K562 (cell line): ENCODE data around the gene DIPK1B. TPM values are rescaled to one million over a fixed set of nuclear protein-coding genes. Genes with fewer than 3 reads are reported as not detected.

ENCODE experiments used
- BHLHE40 ChIP-seq: IDR thresholded peaks from 2 replicates; pipeline ENCODE4 v1.6.1; 2011; ENCODE audit warnings: low read length, improper control_type of control experiment
- CAMTA2 ChIP-seq: fragments of 250-450 bp; sonication (Bioruptor Pico); conservative IDR thresholded peaks from 2 replicates; pipeline ENCODE4 v1.5.1; 2022
- ESRRB ChIP-seq: fragments of 250-450 bp; sonication (Bioruptor Pico); IDR thresholded peaks from 2 replicates; pipeline ENCODE4 v1.5.0; 2020; ENCODE audit warnings: mild to moderate bottlenecking, moderate library complexity, borderline replicate concordance
- HMGN3 ChIP-seq: IDR thresholded peaks from 2 replicates; pipeline ENCODE4 v1.6.1; 2011; ENCODE audit warnings: borderline replicate concordance, low read depth, mild to moderate bottlenecking, mixed read lengths, low read length; ENCODE audit not compliant: insufficient read length; ENCODE audit errors: extremely low read depth
- HNRNPK ChIP-seq: fragments of 200-400 bp; formaldehyde crosslinking; IDR thresholded peaks from one replicate; pipeline ENCODE4 v1.6.1; 2018; ENCODE audit warnings: mild to moderate bottlenecking, low read depth, low read length; ENCODE audit not compliant: poor library complexity, severe bottlenecking
- HNRNPLL ChIP-seq: fragments of 200-400 bp; formaldehyde crosslinking; IDR thresholded peaks from 2 replicates; pipeline ENCODE4 v1.6.1; 2017; ENCODE audit warnings: low read length, low read depth, mild to moderate bottlenecking; ENCODE audit not compliant: poor library complexity, severe bottlenecking
- KDM4B ChIP-seq, 2 experiments: fragments of 450-650 bp in 1 of 2; sonication (generic) in 1 of 2; IDR thresholded peaks; 2 replicates each; pipeline ENCODE4 v1.6.1; 2016 to 2017; ENCODE audit warnings: borderline replicate concordance in 2 of 2, antibody characterized with exemption in 1 of 2, low read depth in 1 of 2, mild to moderate bottlenecking in 1 of 2
- NONO ChIP-seq, 2 experiments: fragments of 200-400 bp in 1 of 2; fragments of 450-650 bp in 1 of 2; formaldehyde crosslinking in 1 of 2; IDR thresholded peaks; 2 replicates each; pipeline ENCODE4 v1.6.1; 2017; ENCODE audit warnings: low read depth in 2 of 2, mild to moderate bottlenecking in 2 of 2, moderate library complexity in 2 of 2, low read length in 1 of 2
- POLR2AphosphoS2 ChIP-seq: IDR thresholded peaks from 2 replicates; pipeline ENCODE4 v1.6.1; 2012; ENCODE audit warnings: low read length, improper control_type of control experiment
- RBM14 ChIP-seq: fragments of 200-400 bp; formaldehyde crosslinking; IDR thresholded peaks from 2 replicates; pipeline ENCODE4 v1.6.1; 2018; ENCODE audit warnings: low read depth, mild to moderate bottlenecking, low read length, moderate library complexity, borderline replicate concordance; ENCODE audit not compliant: insufficient read depth
- RFX7 ChIP-seq: fragments of 250-450 bp; sonication (Bioruptor Pico); IDR thresholded peaks from 2 replicates; pipeline ENCODE4 v1.5.1; 2021; ENCODE audit warnings: mild to moderate bottlenecking
- SMAD4 ChIP-seq: fragments of 250-450 bp; sonication (Bioruptor Pico); conservative IDR thresholded peaks from 2 replicates; pipeline ENCODE4 v1.8.0; 2021; ENCODE audit warnings: inconsistent platforms, mild to moderate bottlenecking, moderate library complexity
- SRSF1 ChIP-seq: fragments of 200-400 bp; formaldehyde crosslinking; IDR thresholded peaks from 2 replicates; pipeline ENCODE4 v1.6.1; 2017; ENCODE audit warnings: mild to moderate bottlenecking, low read depth, low read length, moderate library complexity
- TARDBP ChIP-seq: fragments of 450-650 bp; IDR thresholded peaks from 2 replicates; pipeline ENCODE4 v1.6.1; 2016
- THRAP3 ChIP-seq: fragments of 450-650 bp; IDR thresholded peaks from 2 replicates; pipeline ENCODE4 v1.6.1; 2016; ENCODE audit warnings: mild to moderate bottlenecking, inconsistent platforms, borderline replicate concordance
- ZFP1 ChIP-seq: fragments of 450-650 bp; formaldehyde crosslinking; IDR thresholded peaks from 2 replicates; pipeline ENCODE4 v1.4.0; 2020; ENCODE audit warnings: mild to moderate bottlenecking, mixed read lengths
- ZNF324 ChIP-seq: fragments of 250-450 bp; sonication (Bioruptor Pico); IDR thresholded peaks from 2 replicates; pipeline ENCODE4 v1.4.0; 2020; ENCODE audit warnings: mild to moderate bottlenecking
- ZNF384 ChIP-seq: IDR thresholded peaks from 2 replicates; pipeline ENCODE4 v1.6.1; 2012; ENCODE audit warnings: low read depth, low read length, improper control_type of control experiment
- ZNF436 ChIP-seq: fragments of 250-450, 450-650 bp; sonication (Bioruptor Pico); formaldehyde crosslinking; IDR thresholded peaks from 2 replicates; pipeline ENCODE4 v1.7.0; 2020; ENCODE audit warnings: mild to moderate bottlenecking
- ZSCAN32 ChIP-seq: fragments of 450-650 bp; formaldehyde crosslinking; IDR thresholded peaks from 2 replicates; pipeline ENCODE4 v1.4.0; 2020; ENCODE audit warnings: mild to moderate bottlenecking, moderate library complexity
- polyA plus RNA-seq, 8 experiments: library from polyadenylated mRNA; depleted of rRNA in 4 of 8; stranded (reverse) in 5 of 8; unstranded in 3 of 8; fragments of >200 nt; fragmentation: Nextera tagmentation in 2 of 8; fragmentation: Illumina TruSeq in 1 of 8; extraction: Ambion mirVana in 2 of 8; extraction: Trizol in 1 of 8; gene quantifications; 2 replicates each; pipeline versions ENCODE4 v1.2.1 to v1.2.3, GENCODE V29; 2011 to 2014; ENCODE audit warnings: inconsistent platforms in 1 of 8, missing spikeins in 1 of 8
- total RNA-seq, 7 experiments: library from RNA; depleted of rRNA in 6 of 7; stranded (reverse); fragments of >200 nt in 6 of 7; fragmentation: Illumina TruSeq in 2 of 7; extraction: Trizol in 2 of 7; gene quantifications; 2 replicates each; pipeline versions ENCODE4 v1.2.1 to v1.2.3, GENCODE V29; 2011 to 2021; ENCODE audit warnings: low replicate concordance in 1 of 7
- TF ChIP-seq, protein P1 (sequence below): sonication (generic); formaldehyde crosslinking; IDR thresholded peaks from 2 replicates; pipeline ENCODE4 v1.8.0; 2022; ENCODE audit warnings: missing genetic modification reagents, mild to moderate bottlenecking, moderate library complexity, borderline replicate concordance
- TF ChIP-seq, protein P2 (sequence below), 2 experiments: fragments of 450-650 bp in 1 of 2; sonication (generic) in 1 of 2; formaldehyde crosslinking; conservative IDR thresholded peaks; 2 replicates each; pipeline versions ENCODE4 v1.4.0 to v1.8.1; 2020 to 2022; ENCODE audit warnings: mild to moderate bottlenecking in 1 of 2, missing genetic modification reagents in 1 of 2
- TF ChIP-seq, protein P3 (sequence below): fragments of 250-450 bp; sonication (Bioruptor Pico); IDR thresholded peaks from 2 replicates; pipeline ENCODE4 v1.5.0; 2020; ENCODE audit warnings: mild to moderate bottlenecking, borderline replicate concordance

Gene DIPK1B
- total and polyA plus RNA-seq, 9 of the 15 experiments (the other 6 are each of a cell fraction or from before 2014, with no cell fraction given): 0.08 to 22.3 (median 5.9) TPM

DNA sequence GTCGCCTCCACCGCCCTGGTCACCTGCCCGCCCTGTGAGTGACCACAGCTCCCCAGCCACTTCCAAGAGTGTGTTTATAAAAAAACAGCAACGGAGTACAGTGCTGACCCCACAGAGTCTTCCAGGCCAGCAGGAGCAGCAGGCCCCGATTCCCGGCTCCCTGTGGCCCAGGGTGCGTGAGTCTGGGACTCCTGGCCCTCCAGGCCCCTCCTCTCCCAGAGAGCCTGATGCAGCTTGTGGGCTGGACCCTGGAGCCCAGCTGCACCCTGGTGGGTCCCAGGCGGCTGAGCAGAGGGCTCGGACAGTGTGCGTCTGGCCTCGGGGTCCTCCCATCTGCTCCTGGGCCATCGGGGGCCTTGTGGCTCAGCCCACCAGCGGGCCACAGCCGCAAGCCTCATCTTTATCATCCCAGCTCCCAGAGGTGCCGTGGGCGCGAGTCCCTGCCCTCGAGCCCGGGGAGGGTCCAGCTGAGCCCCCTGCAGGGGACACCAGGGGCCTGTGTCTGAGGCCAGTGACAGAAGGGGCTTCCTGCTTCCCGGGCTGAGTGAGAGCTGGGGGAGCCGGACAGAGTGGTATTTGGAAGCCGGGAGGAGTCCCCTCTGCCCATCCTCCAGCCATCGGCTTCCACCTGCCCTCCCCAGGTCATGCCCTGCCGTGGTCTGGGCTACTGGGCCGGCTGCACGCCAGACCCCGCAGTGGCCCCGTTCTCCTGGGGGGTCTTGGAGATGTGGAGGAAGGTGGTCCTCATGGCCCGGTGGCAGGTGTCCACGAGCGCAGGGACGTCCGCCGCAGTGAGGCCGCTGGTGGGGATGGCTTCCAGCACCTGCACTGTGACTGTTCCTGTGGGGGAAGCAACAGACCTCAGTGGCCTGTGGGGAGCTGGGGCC, 39.0 kb upstream of the DIPK1B start (continued):
- TF ChIP-seq RBM14: peak; percentile 49; the same call in 1 of the 2 replicates
- TF ChIP-seq ZNF324 (CRISPR knock-in tag): 0 out of 2 replicates have a peak, but pooled peaks have one; percentile 18
- TF ChIP-seq POLR2AphosphoS2: peak; percentile 82
- peak; percentile 40 for TF ChIP-seq HNRNPLL
- no peak for TF ChIP-seq KDM4B (IDR thresholded peaks at IDR 0.05; ENCODE audit: borderline replicate concordance in 2 of 2, low read depth in 1 of 2)
- TF ChIP-seq THRAP3: peak; percentile 44; the same call in 1 of the 2 replicates
- TF ChIP-seq, protein P1, sequence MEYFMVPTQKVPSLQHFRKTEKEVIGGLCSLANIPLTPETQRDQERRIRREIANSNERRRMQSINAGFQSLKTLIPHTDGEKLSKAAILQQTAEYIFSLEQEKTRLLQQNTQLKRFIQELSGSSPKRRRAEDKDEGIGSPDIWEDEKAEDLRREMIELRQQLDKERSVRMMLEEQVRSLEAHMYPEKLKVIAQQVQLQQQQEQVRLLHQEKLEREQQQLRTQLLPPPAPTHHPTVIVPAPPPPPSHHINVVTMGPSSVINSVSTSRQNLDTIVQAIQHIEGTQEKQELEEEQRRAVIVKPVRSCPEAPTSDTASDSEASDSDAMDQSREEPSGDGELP (CRISPR knock-in tag): peak; percentile 85
- TF ChIP-seq NONO (IDR thresholded peaks at IDR 0.05; ENCODE audit: low read depth in 2 of 2, low read length in 1 of 2): 0 out of 4 replicates have a peak, but pooled peaks of 1 of the 2 experiments have one; percentile 15
- peak; percentile 74 for TF ChIP-seq ESRRB (CRISPR knock-in tag)
- no peak for TF ChIP-seq HNRNPK
- TF ChIP-seq HMGN3: peak; percentile 75
- peak; percentile 71 for TF ChIP-seq BHLHE40
- TF ChIP-seq, protein P2, sequence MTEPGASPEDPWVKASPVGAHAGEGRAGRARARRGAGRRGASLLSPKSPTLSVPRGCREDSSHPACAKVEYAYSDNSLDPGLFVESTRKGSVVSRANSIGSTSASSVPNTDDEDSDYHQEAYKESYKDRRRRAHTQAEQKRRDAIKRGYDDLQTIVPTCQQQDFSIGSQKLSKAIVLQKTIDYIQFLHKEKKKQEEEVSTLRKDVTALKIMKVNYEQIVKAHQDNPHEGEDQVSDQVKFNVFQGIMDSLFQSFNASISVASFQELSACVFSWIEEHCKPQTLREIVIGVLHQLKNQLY (CRISPR knock-in tag; conservative IDR thresholded peaks at IDR 0.05): 0 out of 4 replicates have a peak, but pooled peaks of 1 of the 2 experiments have one; percentile 42
- TF ChIP-seq CAMTA2: peak; percentile 87; the same call in 1 of the 2 replicates
- TF ChIP-seq ZNF436 (CRISPR knock-in tag): peak; percentile 32; the same call in 1 of the 2 replicates
- TF ChIP-seq ZSCAN32 (CRISPR knock-in tag): peak; percentile 16
- TF ChIP-seq RFX7 (CRISPR knock-in tag): peak; percentile 28; the same call in 1 of the 2 replicates
- no peak for TF ChIP-seq SMAD4 (CRISPR knock-in tag)
- TF ChIP-seq, protein P3, sequence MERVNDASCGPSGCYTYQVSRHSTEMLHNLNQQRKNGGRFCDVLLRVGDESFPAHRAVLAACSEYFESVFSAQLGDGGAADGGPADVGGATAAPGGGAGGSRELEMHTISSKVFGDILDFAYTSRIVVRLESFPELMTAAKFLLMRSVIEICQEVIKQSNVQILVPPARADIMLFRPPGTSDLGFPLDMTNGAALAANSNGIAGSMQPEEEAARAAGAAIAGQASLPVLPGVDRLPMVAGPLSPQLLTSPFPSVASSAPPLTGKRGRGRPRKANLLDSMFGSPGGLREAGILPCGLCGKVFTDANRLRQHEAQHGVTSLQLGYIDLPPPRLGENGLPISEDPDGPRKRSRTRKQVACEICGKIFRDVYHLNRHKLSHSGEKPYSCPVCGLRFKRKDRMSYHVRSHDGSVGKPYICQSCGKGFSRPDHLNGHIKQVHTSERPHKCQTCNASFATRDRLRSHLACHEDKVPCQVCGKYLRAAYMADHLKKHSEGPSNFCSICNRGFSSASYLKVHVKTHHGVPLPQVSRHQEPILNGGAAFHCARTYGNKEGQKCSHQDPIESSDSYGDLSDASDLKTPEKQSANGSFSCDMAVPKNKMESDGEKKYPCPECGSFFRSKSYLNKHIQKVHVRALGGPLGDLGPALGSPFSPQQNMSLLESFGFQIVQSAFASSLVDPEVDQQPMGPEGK (CRISPR knock-in tag): peak; percentile 71
- peak; percentile 76 for TF ChIP-seq ZNF384
- TF ChIP-seq SRSF1: 0 out of 2 replicates have a peak, but pooled peaks have one; percentile 72
- peak; percentile 79; the same call in 1 of the 2 replicates for TF ChIP-seq TARDBP
- TF ChIP-seq ZFP1 (CRISPR knock-in tag): peak; percentile 66
